Measurements from ENCODE around the gene MMP28. TPM values are rescaled to one million over a fixed set of nuclear protein-coding genes. Genes with fewer than 3 reads are reported as not detected.
A peak's percentile ranks its signal among the peaks of the same experiment; 100 is the strongest.

Gene MMP28
- total RNA-seq, 1 experiment from 2014 or later: not detected

DNA sequence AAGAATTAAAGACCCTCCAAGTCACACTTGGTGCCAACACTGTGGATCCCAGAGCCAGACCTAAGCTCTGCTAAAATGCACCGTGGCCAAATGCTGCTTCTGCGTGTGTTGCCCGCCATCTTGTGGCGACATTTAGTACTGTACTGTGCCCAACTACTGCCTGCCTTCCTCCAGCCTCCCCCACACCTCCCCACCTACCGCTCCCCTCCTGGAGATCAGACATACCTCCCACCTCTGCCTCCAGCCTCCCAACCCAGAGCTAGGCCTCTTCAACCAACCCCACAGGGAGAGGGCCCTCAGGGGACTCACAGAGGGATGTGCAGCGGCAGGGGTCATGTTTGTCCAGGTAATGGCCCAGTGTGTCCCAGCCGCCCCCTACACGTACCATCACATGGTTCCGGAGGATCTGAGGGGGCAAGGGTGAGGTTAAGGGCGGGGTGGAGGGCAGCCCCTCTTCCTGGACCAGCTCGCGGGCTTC, 47.9 kb downstream of the MMP28 start:
- peaks cover 8% of the 10 kb centered on the region for H3K36me3 Mint-ChIP-seq (ENCODE audit: insufficient read depth, unreplicated experiment)
- intact Hi-C loops (cut with micrococcal nuclease; ENCODE audit: unreplicated experiment): loop anchor here (1.0 to 10.0 kb wide), 4 partner anchors 134 to 575 kb away; no protein-coding TSS in a partner anchor
- peaks cover 78% of the 10 kb centered on the region for H3K27me3 Mint-ChIP-seq (ENCODE audit: unreplicated experiment)
- no peak overlapping the region for H3K27ac Mint-ChIP-seq (ENCODE audit: unreplicated experiment)
- DNase-seq: peak; percentile 80
- H3K4me3 Mint-ChIP-seq (ENCODE audit: low read depth, unreplicated experiment): no peak overlapping the region
- H3K9me3 Mint-ChIP-seq (ENCODE audit: low read depth, unreplicated experiment): no peaks in the 10 kb centered on the region
- TF ChIP-seq, protein P1, sequence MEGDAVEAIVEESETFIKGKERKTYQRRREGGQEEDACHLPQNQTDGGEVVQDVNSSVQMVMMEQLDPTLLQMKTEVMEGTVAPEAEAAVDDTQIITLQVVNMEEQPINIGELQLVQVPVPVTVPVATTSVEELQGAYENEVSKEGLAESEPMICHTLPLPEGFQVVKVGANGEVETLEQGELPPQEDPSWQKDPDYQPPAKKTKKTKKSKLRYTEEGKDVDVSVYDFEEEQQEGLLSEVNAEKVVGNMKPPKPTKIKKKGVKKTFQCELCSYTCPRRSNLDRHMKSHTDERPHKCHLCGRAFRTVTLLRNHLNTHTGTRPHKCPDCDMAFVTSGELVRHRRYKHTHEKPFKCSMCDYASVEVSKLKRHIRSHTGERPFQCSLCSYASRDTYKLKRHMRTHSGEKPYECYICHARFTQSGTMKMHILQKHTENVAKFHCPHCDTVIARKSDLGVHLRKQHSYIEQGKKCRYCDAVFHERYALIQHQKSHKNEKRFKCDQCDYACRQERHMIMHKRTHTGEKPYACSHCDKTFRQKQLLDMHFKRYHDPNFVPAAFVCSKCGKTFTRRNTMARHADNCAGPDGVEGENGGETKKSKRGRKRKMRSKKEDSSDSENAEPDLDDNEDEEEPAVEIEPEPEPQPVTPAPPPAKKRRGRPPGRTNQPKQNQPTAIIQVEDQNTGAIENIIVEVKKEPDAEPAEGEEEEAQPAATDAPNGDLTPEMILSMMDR (IDR thresholded peaks at IDR 0.05; ENCODE audit: unreplicated experiment): peak; percentile 89
- CTCF ChIA-PET: interaction anchor here (0.6 to 3.6 kb wide), 12 partner anchors 12 to 684 kb away, joined by 3 to 25 read pairs (median 4); partner anchors contain the start of gene RFFL
- BruUV-seq (replicated peaks): no TSS peak
- no peaks in the 10 kb centered on the region for H3K4me1 Mint-ChIP-seq (ENCODE audit: low read depth, unreplicated experiment)

DNA sequence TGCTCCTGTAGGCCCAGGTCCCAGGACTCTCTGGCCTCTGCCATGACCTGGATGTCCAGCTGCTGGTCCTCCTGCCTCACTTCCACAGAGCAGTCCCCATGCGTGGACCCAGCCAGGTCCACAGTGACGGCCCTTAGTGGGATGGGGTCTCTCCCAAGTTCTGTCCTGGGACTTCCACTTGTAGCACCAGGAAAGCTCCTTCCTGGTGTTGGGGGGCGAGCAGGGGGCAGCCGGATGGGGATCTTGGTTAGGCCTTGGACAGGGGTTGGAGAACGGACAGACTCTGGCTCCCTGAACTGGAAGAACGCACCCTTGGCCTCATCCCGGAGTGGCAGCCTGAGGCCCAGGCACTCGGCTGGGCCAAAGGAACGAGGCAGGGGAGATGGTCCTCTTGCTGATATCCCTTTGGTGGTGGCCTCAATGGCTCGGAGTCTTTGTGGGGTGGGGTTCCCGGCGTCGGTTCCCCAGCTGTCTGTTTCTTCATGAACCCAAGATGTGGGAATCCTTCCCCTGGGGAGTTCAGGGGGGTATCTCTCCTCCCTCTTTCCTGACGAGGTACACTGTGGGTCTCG, 49.6 kb downstream of the MMP28 start:
- TF ChIP-seq, protein P1 (IDR thresholded peaks at IDR 0.05; ENCODE audit: unreplicated experiment): no peak
- Mint-ChIP-seq H3K4me1 (ENCODE audit: low read depth, unreplicated experiment) (no peaks in the 10 kb centered on the region), H3K27ac (ENCODE audit: unreplicated experiment) (no peak overlapping the region), H3K4me3 (ENCODE audit: low read depth, unreplicated experiment) (no peak overlapping the region), H3K9me3 (ENCODE audit: low read depth, unreplicated experiment) (no peaks in the 10 kb centered on the region), H3K36me3 (ENCODE audit: insufficient read depth, unreplicated experiment) (peaks cover 4% of the 10 kb centered on the region), H3K27me3 (ENCODE audit: unreplicated experiment) (peaks cover 82% of the 10 kb centered on the region)
- intact Hi-C loops (cut with micrococcal nuclease; ENCODE audit: unreplicated experiment): loop anchor here (2.0 to 10.0 kb wide), 3 partner anchors 191 to 574 kb away; no protein-coding TSS in a partner anchor
- DNase-seq: no peak
- CTCF ChIA-PET: no interaction called here
- no TSS peak for BruUV-seq (replicated peaks)

DNA sequence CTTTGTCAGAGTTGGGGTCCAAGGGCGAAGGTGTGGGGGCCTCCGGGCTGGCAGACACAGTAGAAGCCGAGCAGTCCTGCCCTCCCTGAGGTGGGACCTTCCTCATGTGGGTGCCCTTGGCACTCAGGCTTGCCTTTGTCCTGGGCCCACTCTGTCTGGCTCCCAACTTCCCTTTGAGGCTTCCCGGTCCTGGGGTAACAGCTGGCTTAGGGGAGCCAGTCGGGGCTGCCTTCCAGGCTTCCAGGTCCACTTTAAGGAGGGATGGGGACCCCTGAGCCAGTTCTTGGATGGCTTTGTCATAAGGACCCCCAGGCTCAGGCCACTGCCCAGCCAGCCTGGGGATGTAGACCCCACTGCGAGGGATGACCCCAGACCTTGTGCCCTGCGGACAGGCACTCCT, 50.2 kb downstream of the MMP28 start:
- Mint-ChIP-seq H3K36me3 (ENCODE audit: insufficient read depth, unreplicated experiment) (peaks cover 2% of the 10 kb centered on the region), H3K4me1 (ENCODE audit: low read depth, unreplicated experiment) (no peaks in the 10 kb centered on the region), H3K27me3 (ENCODE audit: unreplicated experiment) (peaks cover 82% of the 10 kb centered on the region), H3K4me3 (ENCODE audit: low read depth, unreplicated experiment) (no peak overlapping the region), H3K27ac (ENCODE audit: unreplicated experiment) (no peak overlapping the region), H3K9me3 (ENCODE audit: low read depth, unreplicated experiment) (no peaks in the 10 kb centered on the region)
- TF ChIP-seq, protein P1 (IDR thresholded peaks at IDR 0.05; ENCODE audit: unreplicated experiment): no peak
- no peak for DNase-seq
- intact Hi-C loops (cut with micrococcal nuclease; ENCODE audit: unreplicated experiment): loop anchor here (5.0 to 10.0 kb wide), 2 partner anchors 430 to 573 kb away; no protein-coding TSS in a partner anchor
- no TSS peak for BruUV-seq (replicated peaks)
- CTCF ChIA-PET: no interaction called here

DNA sequence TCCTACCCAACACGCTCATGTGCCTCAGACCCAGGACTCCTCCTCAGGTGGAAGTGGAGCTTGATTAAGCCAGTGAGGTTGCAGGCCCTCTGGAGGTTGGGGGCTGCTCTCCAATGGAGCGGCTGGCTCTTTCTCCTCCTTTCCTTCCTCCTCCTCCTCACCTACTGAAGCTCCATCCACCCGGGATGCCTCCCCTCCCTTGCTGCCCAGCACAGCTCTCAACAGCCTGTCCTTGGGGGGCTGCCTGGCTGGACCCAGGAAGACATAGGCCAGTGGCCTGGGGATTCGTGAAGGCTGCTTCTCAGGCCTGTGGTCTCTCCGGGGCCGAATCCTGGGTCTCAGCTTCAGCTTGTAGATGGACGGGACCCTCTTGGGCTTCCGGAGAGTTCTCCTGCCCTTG, 50.6 kb downstream of the MMP28 start:
- TF ChIP-seq, protein P1 (IDR thresholded peaks at IDR 0.05; ENCODE audit: unreplicated experiment): no peak
- no peaks in the 10 kb centered on the region for H3K4me1 Mint-ChIP-seq (ENCODE audit: low read depth, unreplicated experiment)
- no peak overlapping the region for H3K4me3 Mint-ChIP-seq (ENCODE audit: low read depth, unreplicated experiment)
- DNase-seq: no peak
- H3K27ac Mint-ChIP-seq (ENCODE audit: unreplicated experiment): no peak overlapping the region
- intact Hi-C loops (cut with micrococcal nuclease; ENCODE audit: unreplicated experiment): loop anchor here (5.0 to 10.0 kb wide), 2 partner anchors 430 to 573 kb away; no protein-coding TSS in a partner anchor
- no TSS peak for BruUV-seq (replicated peaks)
- H3K36me3 Mint-ChIP-seq (ENCODE audit: insufficient read depth, unreplicated experiment): no peaks in the 10 kb centered on the region
- H3K9me3 Mint-ChIP-seq (ENCODE audit: low read depth, unreplicated experiment): no peaks in the 10 kb centered on the region
- H3K27me3 Mint-ChIP-seq (ENCODE audit: unreplicated experiment): peaks cover 82% of the 10 kb centered on the region
- CTCF ChIA-PET: no interaction called here
